ENCODE data around the gene LCE2B. TPM values are rescaled to one million over a fixed set of nuclear protein-coding genes. Genes with fewer than 3 reads are reported as not detected.
"Not testable (repeated sequence)": the region's sequence is repeated elsewhere in the genome, so short reads cannot be mapped to it uniquely, and the experiment has no call there.

LCE2B gene
- total and polyA plus RNA-seq, 2 donors, result 0.09 to 1.5 TPM

GRCh38 chr1:152663098-152663497 lies 22.8 kb upstream of the LCE2B start, which contains the start of gene LCE2D:
Gene LCE2D (plus strand): TSS chr1:152663380. CDS start chr1:152664106, 726 bp downstream.
- H3K9me3 ChIP-seq (ENCODE audit: control insufficient read depth in 2 of 2, insufficient read depth in 1 of 2, low read length in 1 of 2), result no peaks in the 10 kb centered on the region
- WGBS, result 75% methylated on average over 3 of the region's 3 CpGs
- no peak for DNase-seq (ENCODE audit: low read depth in 6 of 9, low spot score in 9 of 9)
- no peak within 1 kb of the TSS for H3K4me3 ChIP-seq (ENCODE audit: low read length in 2 of 2)
- H3K36me3 ChIP-seq (ENCODE audit: control insufficient read depth in 2 of 2, insufficient read depth in 2 of 2, low read length in 1 of 2), result no peaks in the 10 kb centered on the region
- H3K27ac ChIP-seq (ENCODE audit: low read depth in 1 of 2, low read length in 1 of 2), result no peak within 1 kb of the TSS
- H3K4me1 ChIP-seq (ENCODE audit: control insufficient read depth in 2 of 2, insufficient read depth in 2 of 2, low read length in 2 of 2), result no peaks in the 10 kb centered on the region
- H3K27me3 ChIP-seq (ENCODE audit: control insufficient read depth in 2 of 2, insufficient read depth in 1 of 2, low read length in 1 of 2), result no peaks in the 10 kb centered on the region

- H3K4me3 ChIP-seq (ENCODE audit: low read length in 2 of 2); H3K4me1 ChIP-seq (ENCODE audit: control insufficient read depth in 2 of 2, insufficient read depth in 2 of 2, low read length in 2 of 2); H3K36me3 ChIP-seq (ENCODE audit: control insufficient read depth in 2 of 2, insufficient read depth in 2 of 2, low read length in 1 of 2); DNase-seq (ENCODE audit: low read depth in 6 of 9, low spot score in 9 of 9); H3K27me3 ChIP-seq (ENCODE audit: control insufficient read depth in 2 of 2, insufficient read depth in 1 of 2, low read length in 1 of 2); H3K27ac ChIP-seq (ENCODE audit: low read depth in 1 of 2, low read length in 1 of 2); H3K9me3 ChIP-seq (ENCODE audit: control insufficient read depth in 2 of 2, insufficient read depth in 1 of 2, low read length in 1 of 2): not testable (repeated sequence)
- 94% methylated on average over 1 of the region's 1 CpG for WGBS
These were observed 19.8 kb upstream of the LCE2B start for GRCh38 chr1:152666171-152666570.

GRCh38 chr1:152667648-152668047 lies 18.3 kb upstream of the LCE2B start:
- H3K36me3 ChIP-seq (ENCODE audit: control insufficient read depth in 2 of 2, insufficient read depth in 2 of 2, low read length in 1 of 2), result no peaks in the 10 kb centered on the region
- WGBS, result 86% methylated on average over 5 of the region's 5 CpGs
- H3K9me3 ChIP-seq (ENCODE audit: control insufficient read depth in 2 of 2, insufficient read depth in 1 of 2, low read length in 1 of 2), result no peaks in the 10 kb centered on the region
- no peak for DNase-seq (ENCODE audit: low read depth in 6 of 9, low spot score in 9 of 9)
- no peaks in the 10 kb centered on the region for H3K4me1 ChIP-seq (ENCODE audit: control insufficient read depth in 2 of 2, insufficient read depth in 2 of 2, low read length in 2 of 2)
- H3K4me3 ChIP-seq (ENCODE audit: low read length in 2 of 2), result no peak overlapping the region
- no peak overlapping the region for H3K27ac ChIP-seq (ENCODE audit: low read depth in 1 of 2, low read length in 1 of 2)
- no peaks in the 10 kb centered on the region for H3K27me3 ChIP-seq (ENCODE audit: control insufficient read depth in 2 of 2, insufficient read depth in 1 of 2, low read length in 1 of 2)

GRCh38 chr1:152673016-152673415 lies 12.9 kb upstream of the LCE2B start:
- H3K9me3 ChIP-seq (ENCODE audit: control insufficient read depth in 2 of 2, insufficient read depth in 1 of 2, low read length in 1 of 2), result no peaks in the 10 kb centered on the region
- WGBS, result 63% methylated on average over 2 of the region's 2 CpGs
- no peaks in the 10 kb centered on the region for H3K27me3 ChIP-seq (ENCODE audit: control insufficient read depth in 2 of 2, insufficient read depth in 1 of 2, low read length in 1 of 2)
- no peak for DNase-seq (ENCODE audit: low read depth in 6 of 9, low spot score in 9 of 9)
- no peaks in the 10 kb centered on the region for H3K36me3 ChIP-seq (ENCODE audit: control insufficient read depth in 2 of 2, insufficient read depth in 2 of 2, low read length in 1 of 2)
- no peak overlapping the region for H3K27ac ChIP-seq (ENCODE audit: low read depth in 1 of 2, low read length in 1 of 2)
- H3K4me3 ChIP-seq (ENCODE audit: low read length in 2 of 2), result no peak overlapping the region
- no peaks in the 10 kb centered on the region for H3K4me1 ChIP-seq (ENCODE audit: control insufficient read depth in 2 of 2, insufficient read depth in 2 of 2, low read length in 2 of 2)

GRCh38 chr1:152674983-152675382 lies 10.9 kb upstream of the LCE2B start, which contains the start of gene LCE2C:
Gene LCE2C (plus strand): TSS chr1:152675279. CDS start chr1:152676016, 737 bp downstream.
- WGBS, result 85% methylated on average over 3 of the region's 3 CpGs
- H3K27me3 ChIP-seq (ENCODE audit: control insufficient read depth in 2 of 2, insufficient read depth in 1 of 2, low read length in 1 of 2); H3K4me3 ChIP-seq (ENCODE audit: low read length in 2 of 2); H3K27ac ChIP-seq (ENCODE audit: low read depth in 1 of 2, low read length in 1 of 2); H3K4me1 ChIP-seq (ENCODE audit: control insufficient read depth in 2 of 2, insufficient read depth in 2 of 2, low read length in 2 of 2); DNase-seq (ENCODE audit: low read depth in 6 of 9, low spot score in 9 of 9); H3K9me3 ChIP-seq (ENCODE audit: control insufficient read depth in 2 of 2, insufficient read depth in 1 of 2, low read length in 1 of 2); H3K36me3 ChIP-seq (ENCODE audit: control insufficient read depth in 2 of 2, insufficient read depth in 2 of 2, low read length in 1 of 2): not testable (repeated sequence)

GRCh38 chr1:152679459-152679858 lies 6.5 kb upstream of the LCE2B start:
- WGBS, result 87% methylated on average over 6 of the region's 6 CpGs
- Histone ChIP-seq H3K36me3 (ENCODE audit: control insufficient read depth in 2 of 2, insufficient read depth in 2 of 2, low read length in 1 of 2) (no peaks in the 10 kb centered on the region), H3K4me3 (ENCODE audit: low read length in 2 of 2) (no peak overlapping the region), H3K27ac (ENCODE audit: low read depth in 1 of 2, low read length in 1 of 2) (no peak overlapping the region), H3K27me3 (ENCODE audit: control insufficient read depth in 2 of 2, insufficient read depth in 1 of 2, low read length in 1 of 2) (no peaks in the 10 kb centered on the region), H3K9me3 (ENCODE audit: control insufficient read depth in 2 of 2, insufficient read depth in 1 of 2, low read length in 1 of 2) (no peaks in the 10 kb centered on the region), H3K4me1 (ENCODE audit: control insufficient read depth in 2 of 2, insufficient read depth in 2 of 2, low read length in 2 of 2) (no peaks in the 10 kb centered on the region)
- no peak for DNase-seq (ENCODE audit: low read depth in 6 of 9, low spot score in 9 of 9)

GRCh38 chr1:152681616-152682015 lies 4.3 kb upstream of the LCE2B start:
- Histone ChIP-seq H3K4me3 (ENCODE audit: low read length in 2 of 2) (no peak overlapping the region), H3K9me3 (ENCODE audit: control insufficient read depth in 2 of 2, insufficient read depth in 1 of 2, low read length in 1 of 2) (no peaks in the 10 kb centered on the region), H3K36me3 (ENCODE audit: control insufficient read depth in 2 of 2, insufficient read depth in 2 of 2, low read length in 1 of 2) (no peaks in the 10 kb centered on the region), H3K27me3 (ENCODE audit: control insufficient read depth in 2 of 2, insufficient read depth in 1 of 2, low read length in 1 of 2) (no peaks in the 10 kb centered on the region), H3K4me1 (ENCODE audit: control insufficient read depth in 2 of 2, insufficient read depth in 2 of 2, low read length in 2 of 2) (no peaks in the 10 kb centered on the region), H3K27ac (ENCODE audit: low read depth in 1 of 2, low read length in 1 of 2) (no peak overlapping the region)
- 71% methylated on average over 2 of the region's 2 CpGs for WGBS
- DNase-seq (ENCODE audit: low read depth in 6 of 9, low spot score in 9 of 9), result no peak

GRCh38 chr1:152683846-152684245 lies 2.1 kb upstream of the LCE2B start:
- Histone ChIP-seq H3K4me3 (ENCODE audit: low read length in 2 of 2) (no peak overlapping the region), H3K27ac (ENCODE audit: low read depth in 1 of 2, low read length in 1 of 2) (no peak overlapping the region), H3K4me1 (ENCODE audit: control insufficient read depth in 2 of 2, insufficient read depth in 2 of 2, low read length in 2 of 2) (no peaks in the 10 kb centered on the region), H3K27me3 (ENCODE audit: control insufficient read depth in 2 of 2, insufficient read depth in 1 of 2, low read length in 1 of 2) (no peaks in the 10 kb centered on the region), H3K9me3 (ENCODE audit: control insufficient read depth in 2 of 2, insufficient read depth in 1 of 2, low read length in 1 of 2) (no peaks in the 10 kb centered on the region), H3K36me3 (ENCODE audit: control insufficient read depth in 2 of 2, insufficient read depth in 2 of 2, low read length in 1 of 2) (no peaks in the 10 kb centered on the region)
- DNase-seq (ENCODE audit: low read depth in 6 of 9, low spot score in 9 of 9), result no peak

GRCh38 chr1:152697701-152698600 lies 12.0 kb downstream of the LCE2B start, which contains the start of gene LCE2A:
Gene LCE2A (plus strand): TSS chr1:152698345. CDS start chr1:152698902, 557 bp downstream.
- no peak within 1 kb of the TSS for H3K4me3 ChIP-seq (ENCODE audit: low read length in 2 of 2)
- no peak for DNase-seq (ENCODE audit: low read depth in 6 of 9, low spot score in 9 of 9)
- no peaks in the 10 kb centered on the region for H3K36me3 ChIP-seq (ENCODE audit: control insufficient read depth in 2 of 2, insufficient read depth in 2 of 2, low read length in 1 of 2)
- no peaks in the 10 kb centered on the region for H3K27me3 ChIP-seq (ENCODE audit: control insufficient read depth in 2 of 2, insufficient read depth in 1 of 2, low read length in 1 of 2)
- WGBS, result 62% methylated on average over 4 of the region's 4 CpGs
- H3K4me1 ChIP-seq (ENCODE audit: control insufficient read depth in 2 of 2, insufficient read depth in 2 of 2, low read length in 2 of 2), result no peaks in the 10 kb centered on the region
- no peak within 1 kb of the TSS for H3K27ac ChIP-seq (ENCODE audit: low read depth in 1 of 2, low read length in 1 of 2)
- no peaks in the 10 kb centered on the region for H3K9me3 ChIP-seq (ENCODE audit: control insufficient read depth in 2 of 2, insufficient read depth in 1 of 2, low read length in 1 of 2)
